ENCODE measurements around the gene PAX6. TPM values are rescaled to one million over a fixed set of nuclear protein-coding genes. Genes with fewer than 3 reads are reported as not detected.

PAX6 gene
- total RNA-seq, 1 donor from 2014 or later, result 0.03 TPM

- DNase-seq (ENCODE audit: low spot score), result no peak
Observed at GRCh38 chr11:31822175-31822926, 11.2 kb upstream of the PAX6 start.

GRCh38 chr11:31821766-31822165 lies 10.6 kb upstream of the PAX6 start:
- no peak for DNase-seq (ENCODE audit: low spot score)

GRCh38 chr11:31821235-31821764 lies 10.2 kb upstream of the PAX6 start:
- DNase-seq (ENCODE audit: low spot score), result no peak

- no peak for DNase-seq (ENCODE audit: low spot score)
Observed at GRCh38 chr11:31820438-31820818, 9.3 kb upstream of the PAX6 start.

- no peak for DNase-seq (ENCODE audit: low spot score)
Observed at GRCh38 chr11:31819621-31820437, 8.7 kb upstream of the PAX6 start.

- no peak for DNase-seq (ENCODE audit: low spot score)
Observed at GRCh38 chr11:31818874-31819331, 7.8 kb upstream of the PAX6 start.

GRCh38 chr11:31818425-31818755 lies 7.3 kb upstream of the PAX6 start:
- DNase-seq (ENCODE audit: low spot score), result no peak

- no peak for DNase-seq (ENCODE audit: low spot score)
Observed at GRCh38 chr11:31817621-31818424, 6.7 kb upstream of the PAX6 start.

- no peak for DNase-seq (ENCODE audit: low spot score)
Observed at GRCh38 chr11:31817054-31817620, 6.0 kb upstream of the PAX6 start.

GRCh38 chr11:31816468-31817053 lies 5.4 kb upstream of the PAX6 start:
- no peak for DNase-seq (ENCODE audit: low spot score)

- no peak for DNase-seq (ENCODE audit: low spot score)
Observed at GRCh38 chr11:31815711-31816467, 4.8 kb upstream of the PAX6 start.

GRCh38 chr11:31814176-31814868 lies 3.2 kb upstream of the PAX6 start:
- no peak for DNase-seq (ENCODE audit: low spot score)

- DNase-seq (ENCODE audit: low spot score), result peak; percentile 5
Observed at GRCh38 chr11:31813391-31814175, 2.5 kb upstream of the PAX6 start.

- no peak for DNase-seq (ENCODE audit: low spot score)
Observed at GRCh38 chr11:31812383-31813381, 1.6 kb upstream of the PAX6 start.

GRCh38 chr11:31809857-31810778 lies 1.0 kb downstream of the PAX6 start:
- peak; percentile 11 for DNase-seq (ENCODE audit: low spot score)

- no peak for DNase-seq (ENCODE audit: low spot score)
Observed at GRCh38 chr11:31809541-31809856, 1.6 kb downstream of the PAX6 start.

Data from mucosa of gallbladder (tissue), 1 donor.